B cell (primary cell): ENCODE results near the gene LRFN4.

ENCODE experiments used
- EZH2 ChIP-seq: IDR thresholded peaks from 2 replicates; pipeline ENCODE4 v1.6.1; 2012; ENCODE audit warnings: borderline replicate concordance, low read depth, mild to moderate bottlenecking, moderate library complexity, low read length; ENCODE audit not compliant: insufficient read depth, poor library complexity, severe bottlenecking
- TF ChIP-seq, protein P1 (sequence below): fragments of 200-600 bp; IDR thresholded peaks from one replicate; pipeline ENCODE4 v1.8.0; 2022; ENCODE audit warnings: antibody characterized with exemption, mild to moderate bottlenecking

DNA sequence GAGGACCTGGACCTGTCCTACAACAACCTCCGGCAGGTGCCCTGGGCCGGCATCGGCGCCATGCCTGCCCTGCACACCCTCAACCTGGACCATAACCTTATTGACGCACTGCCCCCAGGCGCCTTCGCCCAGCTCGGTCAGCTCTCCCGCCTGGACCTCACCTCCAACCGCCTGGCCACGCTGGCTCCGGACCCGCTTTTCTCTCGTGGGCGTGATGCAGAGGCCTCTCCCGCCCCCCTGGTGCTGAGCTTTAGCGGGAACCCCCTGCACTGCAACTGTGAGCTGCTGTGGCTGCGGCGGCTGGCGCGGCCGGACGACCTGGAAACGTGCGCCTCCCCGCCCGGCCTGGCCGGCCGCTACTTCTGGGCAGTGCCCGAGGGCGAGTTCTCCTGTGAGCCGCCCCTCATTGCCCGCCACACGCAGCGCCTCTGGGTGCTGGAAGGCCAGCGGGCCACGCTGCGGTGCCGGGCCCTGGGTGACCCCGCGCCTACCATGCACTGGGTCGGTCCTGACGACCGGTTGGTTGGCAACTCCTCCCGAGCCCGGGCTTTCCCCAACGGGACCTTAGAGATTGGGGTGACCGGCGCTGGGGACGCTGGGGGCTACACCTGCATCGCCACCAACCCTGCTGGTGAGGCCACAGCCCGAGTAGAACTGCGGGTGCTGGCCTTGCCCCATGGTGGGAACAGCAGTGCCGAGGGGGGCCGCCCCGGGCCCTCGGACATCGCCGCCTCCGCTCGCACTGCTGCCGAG lies 1.5 kb downstream of the LRFN4 start:
- TF ChIP-seq, protein P1, sequence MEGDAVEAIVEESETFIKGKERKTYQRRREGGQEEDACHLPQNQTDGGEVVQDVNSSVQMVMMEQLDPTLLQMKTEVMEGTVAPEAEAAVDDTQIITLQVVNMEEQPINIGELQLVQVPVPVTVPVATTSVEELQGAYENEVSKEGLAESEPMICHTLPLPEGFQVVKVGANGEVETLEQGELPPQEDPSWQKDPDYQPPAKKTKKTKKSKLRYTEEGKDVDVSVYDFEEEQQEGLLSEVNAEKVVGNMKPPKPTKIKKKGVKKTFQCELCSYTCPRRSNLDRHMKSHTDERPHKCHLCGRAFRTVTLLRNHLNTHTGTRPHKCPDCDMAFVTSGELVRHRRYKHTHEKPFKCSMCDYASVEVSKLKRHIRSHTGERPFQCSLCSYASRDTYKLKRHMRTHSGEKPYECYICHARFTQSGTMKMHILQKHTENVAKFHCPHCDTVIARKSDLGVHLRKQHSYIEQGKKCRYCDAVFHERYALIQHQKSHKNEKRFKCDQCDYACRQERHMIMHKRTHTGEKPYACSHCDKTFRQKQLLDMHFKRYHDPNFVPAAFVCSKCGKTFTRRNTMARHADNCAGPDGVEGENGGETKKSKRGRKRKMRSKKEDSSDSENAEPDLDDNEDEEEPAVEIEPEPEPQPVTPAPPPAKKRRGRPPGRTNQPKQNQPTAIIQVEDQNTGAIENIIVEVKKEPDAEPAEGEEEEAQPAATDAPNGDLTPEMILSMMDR: no peak
- TF ChIP-seq EZH2: no peak
